IMR-90 (cell line): ENCODE results near the gene CHRM4. TPM values are rescaled to one million over a fixed set of nuclear protein-coding genes. Genes with fewer than 3 reads are reported as not detected.

Experiments
- ATAC-seq: fragments of 200-7000 bp; cut with Tn5 transposase; 2 replicates; pipeline ENCODE4 v1.9.1; 2020; ENCODE audit warnings: low read depth, mild to moderate bottlenecking, moderate library complexity
- BruUV-seq: library from RNA; stranded (reverse); fragments of 400-500 nt; replicated peaks from 2 replicates; lab custom pipeline; 2021; lab: Mats Ljungman, UMichigan
- CTCF ChIA-PET: fragments of 300-600 bp; formaldehyde crosslinking; extraction: SDS; loops from one replicate; lab custom pipeline; 2021; ENCODE audit warnings: antibody characterized with exemption; lab: Yijun Ruan, JAX
- POLR2A ChIA-PET: fragments of 300-600 bp; sonication (Branson Sonifier 250); formaldehyde crosslinking; loops from one replicate; lab custom pipeline; 2022; ENCODE audit warnings: antibody characterized with exemption; ENCODE audit not compliant: unreplicated experiment; lab: Charles Lee
- DNase-seq: peaks from one replicate; pipeline ENCODE4 v3.0.0; 2013
- H2AFZ ChIP-seq: replicated peaks from 2 replicates; pipeline ENCODE3; 2013; ENCODE audit warnings: low read length, mild to moderate bottlenecking; ENCODE audit not compliant: poor library complexity
- H2AK5ac ChIP-seq: 2 replicates; pipeline ENCODE4 v1.6.1; 2013; ENCODE audit warnings: low read depth, low read length, inconsistent platforms
- H2AK9ac ChIP-seq: replicated peaks from 2 replicates; pipeline ENCODE3; 2013; ENCODE audit warnings: mild to moderate bottlenecking, low read depth, low read length, moderate library complexity; ENCODE audit not compliant: poor library complexity
- H2BK120ac ChIP-seq: 2 replicates; pipeline ENCODE4 v1.6.1; 2013; ENCODE audit warnings: low read depth, low read length, inconsistent platforms
- H2BK15ac ChIP-seq: 3 replicates; pipeline ENCODE4 v1.6.1; 2013; ENCODE audit warnings: low read depth, low read length, inconsistent platforms
- H2BK20ac ChIP-seq: 2 replicates; pipeline ENCODE4 v1.6.1; 2013; ENCODE audit warnings: low read depth, mild to moderate bottlenecking, inconsistent platforms, low read length, moderate library complexity
- H2BK5ac ChIP-seq: 2 replicates; pipeline ENCODE4 v1.6.1; 2013; ENCODE audit warnings: mild to moderate bottlenecking, low read depth, low read length, inconsistent platforms; ENCODE audit not compliant: poor library complexity, severe bottlenecking
- H3K14ac ChIP-seq: replicated peaks from 2 replicates; pipeline ENCODE4 v1.6.1; 2013; ENCODE audit warnings: low read depth, low read length, inconsistent platforms
- H3K18ac ChIP-seq: 2 replicates; pipeline ENCODE4 v1.6.1; 2013; ENCODE audit warnings: low read depth, low read length, control low read depth
- H3K23ac ChIP-seq: 2 replicates; pipeline ENCODE4 v1.6.1; 2013; ENCODE audit warnings: low read depth, low read length, inconsistent platforms
- H3K27ac ChIP-seq: 2 replicates; pipeline ENCODE4 v1.5.1; 2013; ENCODE audit warnings: mild to moderate bottlenecking, control low read depth, low read length; ENCODE audit not compliant: insufficient read depth
- H3K27me3 ChIP-seq: 2 replicates; pipeline ENCODE4 v1.6.1; 2013; ENCODE audit warnings: low read length; ENCODE audit not compliant: control insufficient read depth, insufficient read depth
- H3K36me3 ChIP-seq: 2 replicates; pipeline ENCODE4 v1.6.1; 2013; ENCODE audit warnings: low read length, mixed read lengths; ENCODE audit not compliant: control insufficient read depth, insufficient read depth
- H3K4ac ChIP-seq: 2 replicates; pipeline ENCODE4 v1.6.1; 2013; ENCODE audit warnings: low read depth, low read length, inconsistent platforms
- H3K4me1 ChIP-seq: 2 replicates; pipeline ENCODE4 v1.6.1; 2013; ENCODE audit warnings: low read length, mixed read lengths; ENCODE audit not compliant: control insufficient read depth, insufficient read depth
- H3K4me2 ChIP-seq: 2 replicates; pipeline ENCODE4 v1.6.1; 2013; ENCODE audit warnings: low read depth, mild to moderate bottlenecking, control low read depth, low read length, moderate library complexity
- H3K4me3 ChIP-seq: 2 replicates; pipeline ENCODE4 v1.5.1; 2013; ENCODE audit warnings: low read depth, mild to moderate bottlenecking, control low read depth, low read length, moderate library complexity; ENCODE audit not compliant: insufficient read depth
- H3K56ac ChIP-seq: 2 replicates; pipeline ENCODE4 v1.6.1; 2013; ENCODE audit warnings: low read length, inconsistent platforms; ENCODE audit not compliant: insufficient read depth; ENCODE audit errors: extremely low read depth
- H3K79me1 ChIP-seq, 2 experiments: 2 replicates each; pipeline ENCODE4 v1.6.1; 2013; ENCODE audit warnings: low read length in 2 of 2, inconsistent platforms in 1 of 2, low read depth in 1 of 2
- H3K9ac ChIP-seq: 2 replicates; pipeline ENCODE4 v1.6.1; 2013; ENCODE audit warnings: low read depth, low read length, control low read depth
- H3K9me1 ChIP-seq: 2 replicates; pipeline ENCODE4 v1.6.1; 2013; ENCODE audit warnings: low read length, inconsistent platforms; ENCODE audit not compliant: insufficient read depth
- H3K9me3 ChIP-seq: 2 replicates; pipeline ENCODE4 v1.6.1; 2013; ENCODE audit warnings: low read length; ENCODE audit not compliant: control insufficient read depth, insufficient read depth
- H4K20me1 ChIP-seq: 2 replicates; pipeline ENCODE4 v1.6.1; 2013; ENCODE audit warnings: low read length, inconsistent platforms; ENCODE audit not compliant: insufficient read depth
- H4K5ac ChIP-seq: 2 replicates; pipeline ENCODE4 v1.6.1; 2013; ENCODE audit warnings: mild to moderate bottlenecking, low read depth, low read length, control low read depth
- H4K8ac ChIP-seq, 2 experiments: 2 replicates each; pipeline ENCODE4 v1.6.1; 2013; ENCODE audit warnings: low read depth in 2 of 2, low read length in 2 of 2, control low read depth in 1 of 2, inconsistent platforms in 1 of 2
- H4K91ac ChIP-seq: 2 replicates; pipeline ENCODE4 v1.6.1; 2013; ENCODE audit warnings: low read depth, low read length, inconsistent platforms; ENCODE audit not compliant: insufficient read depth
- BHLHE40 ChIP-seq: fragments of 150-350 bp; IDR thresholded peaks from 2 replicates; pipeline ENCODE4 v1.6.1; 2016; ENCODE audit warnings: mild to moderate bottlenecking, low read depth, low read length
- CEBPB ChIP-seq: IDR thresholded peaks from 2 replicates; pipeline ENCODE4 v1.6.1; 2012; ENCODE audit warnings: low read depth, low read length, improper control_type of control experiment
- FOS ChIP-seq: fragments of 150-350 bp; IDR thresholded peaks from 2 replicates; pipeline ENCODE4 v1.6.1; 2016; ENCODE audit warnings: low read depth, low read length
- MAZ ChIP-seq: IDR thresholded peaks from 2 replicates; pipeline ENCODE4 v1.6.1; 2012; ENCODE audit warnings: low read depth, mild to moderate bottlenecking, low read length, improper control_type of control experiment, moderate library complexity, borderline replicate concordance
- MXI1 ChIP-seq: IDR thresholded peaks from 2 replicates; pipeline ENCODE4 v1.6.1; 2012; ENCODE audit warnings: low read depth, mild to moderate bottlenecking, low read length, moderate library complexity, borderline replicate concordance
- POLR2A ChIP-seq: IDR thresholded peaks from 2 replicates; pipeline ENCODE4 v1.6.1; 2012; ENCODE audit warnings: mild to moderate bottlenecking, low read depth, low read length
- RAD21 ChIP-seq: IDR thresholded peaks from 2 replicates; pipeline ENCODE4 v1.6.1; 2012; ENCODE audit warnings: low read length, improper control_type of control experiment
- RFX5 ChIP-seq: IDR thresholded peaks from 2 replicates; pipeline ENCODE4 v1.8.0; 2012; ENCODE audit warnings: low read depth, mild to moderate bottlenecking, low read length, moderate library complexity
- SMC3 ChIP-seq: fragments of 150-350 bp; IDR thresholded peaks from 2 replicates; pipeline ENCODE4 v1.6.1; 2016; ENCODE audit warnings: low read depth, mild to moderate bottlenecking, antibody characterized with exemption, low read length, moderate library complexity
- WGBS, 2 experiments: methylation state at CpG; one replicate each; pipeline versions ENCODE4 v1.1.5 to v1.1.7; 2013; ENCODE audit warnings: missing lambda C conversion rate in 2 of 2; ENCODE audit not compliant: insufficient read length in 1 of 2; ENCODE audit errors: extremely low coverage in 2 of 2; 5-methylcytosine and 5-hydroxymethylcytosine counted together
- dilution Hi-C: fragments of 300-500 bp; cut with HindIII; formaldehyde crosslinking; loops from one replicate; pipeline ENCODE4 v1.14.3; 2018; ENCODE audit warnings: low sequenced_read_pairs; ENCODE audit not compliant: unreplicated experiment
- in situ Hi-C: fragments of 300-500 bp; cut with MboI; formaldehyde crosslinking; loops from 3 replicates; pipeline ENCODE4 v1.14.3; 2019; ENCODE audit warnings: low sequenced_read_pairs, inconsistent platforms, mixed read lengths
- intact Hi-C: fragments of 100-400 bp; cut with micrococcal nuclease; formaldehyde crosslinking; loops from 2 replicates; pipeline ENCODE4 v1.10.0; 2022
- polyA plus RNA-seq, 3 experiments: library from polyadenylated mRNA; depleted of rRNA; stranded (reverse); fragments of >200 nt; gene quantifications; 2 replicates each; pipeline ENCODE4 v1.2.3, GENCODE V29; 2012; ENCODE audit warnings: low replicate concordance in 1 of 3
- total RNA-seq: library from RNA; depleted of rRNA; stranded (reverse); fragments of >200 nt; gene quantifications from 2 replicates; pipeline ENCODE4 v1.2.3, GENCODE V29; 2012

The CHRM4 gene
- total and polyA plus RNA-seq, 2 of the 4 experiments (the other 2 are of a cell fraction): 0.09 to 0.18 TPM

GRCh38 chr11:46381819-46382645 lies 9.5 kb downstream of the CHRM4 start:
- H2AK5ac ChIP-seq: peak overlapping the region; percentile 24; the same call in 1 of the 2 replicates
- CTCF ChIA-PET: interaction anchor here (1.5 kb wide), 1 partner anchor 10 kb away, joined by 4 read pairs; the partner anchor contains the start of gene CHRM4
- peak; percentile 28 for ATAC-seq

More at GRCh38 chr11:46381819-46382645, 9.5 kb downstream of the CHRM4 start:
- POLR2A ChIA-PET: no interaction called here
- H2BK5ac ChIP-seq: no peak overlapping the region
- no peaks in the 10 kb centered on the region; the same call in 1 of the 2 replicates for H3K36me3 ChIP-seq
- peak overlapping the region; percentile 72 for H3K4ac ChIP-seq
- dilution Hi-C loops: no loop called here
- peak overlapping the region; percentile 63 for H3K14ac ChIP-seq
- no peaks in the 10 kb centered on the region for H3K9me3 ChIP-seq
- H4K20me1 ChIP-seq: no peaks in the 10 kb centered on the region
- peak overlapping the region; percentile 35 for H3K4me2 ChIP-seq
- in situ Hi-C loops: no loop called here
- 0 out of 2 replicates have a peak, but pooled peaks cover 5% of the 10 kb centered on the region for H3K9me1 ChIP-seq
- peak overlapping the region; percentile 77 for H2AK9ac ChIP-seq
- H2AFZ ChIP-seq: peak overlapping the region; percentile 78
- peak overlapping the region; percentile 29; the same call in 1 of the 2 replicates for H3K9ac ChIP-seq
- no peak overlapping the region for H2BK15ac ChIP-seq
- H4K8ac ChIP-seq: peak overlapping the region; percentile 70 to 76; a peak in 2 of 4 replicates
- H3K27me3 ChIP-seq: no peaks in the 10 kb centered on the region
- TSS peak; percentile 93 for BruUV-seq
- intact Hi-C loops: loop anchor here (10.0 kb wide), 1 partner anchor 303 kb away; no protein-coding TSS in a partner anchor
- TF ChIP-seq CEBPB (no peak), MXI1 (no peak), SMC3 (no peak), BHLHE40 (no peak), FOS (no peak), MAZ (no peak; the same call in 1 of the 2 replicates), RFX5 (no peak), RAD21 (no peak), POLR2A (no peak)
- H3K18ac ChIP-seq: no peak overlapping the region; the same call in 1 of the 2 replicates
- no peak for DNase-seq
- H4K5ac ChIP-seq: peak overlapping the region; percentile 2; the same call in 1 of the 2 replicates
- H3K23ac ChIP-seq: peak overlapping the region; percentile 49; the same call in 1 of the 2 replicates
- H3K4me1 ChIP-seq: peaks cover 8% of the 10 kb centered on the region
- peak overlapping the region; percentile 56 for H4K91ac ChIP-seq
- H3K56ac ChIP-seq: no peak overlapping the region
- peak overlapping the region; percentile 27; the same call in 1 of the 2 replicates for H2BK120ac ChIP-seq
- WGBS, 2 experiments: 17% methylated on average over 24 of the region's 66 CpGs; no CpG with 5 or more reads in 1 of the 2 experiments
- peaks cover 0 to 11% of the 10 kb centered on the region in 2 experiments; a peak in 2 of 4 replicates for H3K79me1 ChIP-seq
- peak overlapping the region; percentile 0; the same call in 1 of the 2 replicates for H3K27ac ChIP-seq
- peak overlapping the region; percentile 30 for H3K4me3 ChIP-seq
- H2BK20ac ChIP-seq: no peak overlapping the region; the same call in 1 of the 2 replicates
